GM21447 (cell line): ENCODE results near the gene MSN.

Experiments
- ATAC-seq: cut with Tn5 transposase; IDR thresholded peaks from one replicate; pipeline ENCODE4 v1.9.1; 2021; ENCODE audit not compliant: unreplicated experiment

Gene MSN

GRCh38 chrX:65671966-65672365, 4.5 kb downstream of the MSN start:
- ATAC-seq, result no peak

- ATAC-seq, result no peak
Observed at GRCh38 chrX:65673857-65674203, 6.4 kb downstream of the MSN start.

GRCh38 chrX:65674204-65674893, 6.9 kb downstream of the MSN start:
- no peak for ATAC-seq

- ATAC-seq, result no peak
Observed at GRCh38 chrX:65677954-65678469, 10.6 kb downstream of the MSN start.

GRCh38 chrX:65679071-65679540, 11.7 kb downstream of the MSN start:
- ATAC-seq, result no peak

GRCh38 chrX:65681810-65682209, 14.4 kb downstream of the MSN start:
- ATAC-seq, result no peak

GRCh38 chrX:65685112-65685511, 17.7 kb downstream of the MSN start:
- no peak for ATAC-seq

- no peak for ATAC-seq
Observed at GRCh38 chrX:65686236-65686635, 18.8 kb downstream of the MSN start.

GRCh38 chrX:65687367-65687766, 19.9 kb downstream of the MSN start:
- no peak for ATAC-seq

- peak; percentile 90 for ATAC-seq
Observed at GRCh38 chrX:65688403-65688871, 21.0 kb downstream of the MSN start.

GRCh38 chrX:65689377-65689776, 21.9 kb downstream of the MSN start:
- no peak for ATAC-seq

- ATAC-seq, result no peak
Observed at GRCh38 chrX:65690057-65690855, 22.8 kb downstream of the MSN start.

- ATAC-seq, result no peak
Observed at GRCh38 chrX:65695849-65696449, 28.5 kb downstream of the MSN start.

- no peak for ATAC-seq
Observed at GRCh38 chrX:65696613-65697012, 29.2 kb downstream of the MSN start.

GRCh38 chrX:65697211-65697641, 29.8 kb downstream of the MSN start:
- no peak for ATAC-seq

- peak; percentile 69 for ATAC-seq
Observed at GRCh38 chrX:65697915-65698796, 30.7 kb downstream of the MSN start.

- ATAC-seq, result no peak
Observed at GRCh38 chrX:65702956-65703355, 35.5 kb downstream of the MSN start.

GRCh38 chrX:65705439-65705838, 38.0 kb downstream of the MSN start:
- no peak for ATAC-seq

GRCh38 chrX:65706041-65706828, 38.8 kb downstream of the MSN start:
- peak; percentile 47 for ATAC-seq

- no peak for ATAC-seq
Observed at GRCh38 chrX:65707151-65707550, 39.7 kb downstream of the MSN start.
